ENCODE data around the gene RNF225.

GRCh38 chr19:58408152-58409009 is 12.9 kb downstream of the RNF225 start, which contains the start of gene ZNF584:
- TF ChIP-seq JUND (IDR thresholded peaks at IDR 0.05) = no peak
- no peak for TF ChIP-seq FOSL2 (IDR thresholded peaks at IDR 0.05; ENCODE audit: borderline replicate concordance, low read depth)
- TF ChIP-seq CTCF (IDR thresholded peaks at IDR 0.05) = peak; percentile 42; the same call in 1 of the 2 replicates
- TF ChIP-seq EP300 (IDR thresholded peaks at IDR 0.05; ENCODE audit: borderline replicate concordance in 1 of 2, low read depth in 1 of 2, low read length in 1 of 2) = no peak
- no peak for TF ChIP-seq RFX5 (IDR thresholded peaks at IDR 0.05; ENCODE audit: low read length)
- TF ChIP-seq YY1 (IDR thresholded peaks at IDR 0.05; ENCODE audit: low read depth) = no peak; the same call in none of the 2 replicates
- peak; percentile 25; the same call in 1 of the 2 replicates for TF ChIP-seq NRF1 (IDR thresholded peaks at IDR 0.05; ENCODE audit: low read depth, low read length)
- no peak for TF ChIP-seq FOXM1 (IDR thresholded peaks at IDR 0.05; ENCODE audit: low read depth)
- peak; percentile 92 for TF ChIP-seq POLR2AphosphoS5 (IDR thresholded peaks at IDR 0.05; ENCODE audit: low read depth, low read length)
- TF ChIP-seq ELF1 (IDR thresholded peaks at IDR 0.05) = peak; percentile 52; the same call in 1 of the 2 replicates
- peak; percentile 87 for TF ChIP-seq TAF1 (IDR thresholded peaks at IDR 0.05; ENCODE audit: borderline replicate concordance, low read depth, low read length)
- no peak for TF ChIP-seq REST (IDR thresholded peaks at IDR 0.05; ENCODE audit: low read depth, low read length)
- TF ChIP-seq GABPA (IDR thresholded peaks at IDR 0.05; ENCODE audit: low read depth) = peak; percentile 83
- TF ChIP-seq RAD21 (IDR thresholded peaks at IDR 0.05; ENCODE audit: low read length) = no peak

Data from SK-N-SH (cell line).